Measurements from ENCODE around the gene PCSK2. TPM values are rescaled to one million over a fixed set of nuclear protein-coding genes. Genes with fewer than 3 reads are reported as not detected.

PCSK2 gene
- total RNA-seq, 6 experiments from 2014 or later = not detected

DNA sequence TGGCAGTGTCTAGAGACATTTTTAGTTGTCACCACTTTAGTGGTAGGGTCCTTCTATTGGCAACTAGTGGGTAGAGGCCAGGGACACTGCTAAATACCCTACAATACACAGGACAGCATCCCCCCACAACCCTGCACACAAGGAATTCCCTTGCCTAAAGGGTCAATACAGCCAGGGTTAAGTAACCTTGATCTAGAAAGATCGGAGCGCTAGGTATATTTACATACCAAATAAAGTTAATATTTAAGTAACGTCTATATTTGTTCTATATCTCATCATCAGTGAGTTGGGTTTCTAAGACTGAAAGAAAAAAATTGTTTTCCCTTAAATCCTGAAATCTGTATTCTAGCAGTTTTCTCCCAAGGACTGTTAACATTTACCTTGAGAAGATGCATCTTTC lies 288.2 kb downstream of the PCSK2 start:
- DNase-seq = no peak
- Mint-ChIP-seq H3K4me1 (ENCODE audit: low read depth) (no peaks in the 10 kb centered on the region), H3K9me3 (no peaks in the 10 kb centered on the region), H3K27me3 (ENCODE audit: insufficient read depth) (peaks cover 4% of the 10 kb centered on the region), H3K4me3 (no peak overlapping the region), H3K36me3 (ENCODE audit: low read depth) (no peaks in the 10 kb centered on the region), H3K27ac (no peak overlapping the region)
- TF ChIP-seq CTCF (IDR thresholded peaks at IDR 0.05) = no peak

DNA sequence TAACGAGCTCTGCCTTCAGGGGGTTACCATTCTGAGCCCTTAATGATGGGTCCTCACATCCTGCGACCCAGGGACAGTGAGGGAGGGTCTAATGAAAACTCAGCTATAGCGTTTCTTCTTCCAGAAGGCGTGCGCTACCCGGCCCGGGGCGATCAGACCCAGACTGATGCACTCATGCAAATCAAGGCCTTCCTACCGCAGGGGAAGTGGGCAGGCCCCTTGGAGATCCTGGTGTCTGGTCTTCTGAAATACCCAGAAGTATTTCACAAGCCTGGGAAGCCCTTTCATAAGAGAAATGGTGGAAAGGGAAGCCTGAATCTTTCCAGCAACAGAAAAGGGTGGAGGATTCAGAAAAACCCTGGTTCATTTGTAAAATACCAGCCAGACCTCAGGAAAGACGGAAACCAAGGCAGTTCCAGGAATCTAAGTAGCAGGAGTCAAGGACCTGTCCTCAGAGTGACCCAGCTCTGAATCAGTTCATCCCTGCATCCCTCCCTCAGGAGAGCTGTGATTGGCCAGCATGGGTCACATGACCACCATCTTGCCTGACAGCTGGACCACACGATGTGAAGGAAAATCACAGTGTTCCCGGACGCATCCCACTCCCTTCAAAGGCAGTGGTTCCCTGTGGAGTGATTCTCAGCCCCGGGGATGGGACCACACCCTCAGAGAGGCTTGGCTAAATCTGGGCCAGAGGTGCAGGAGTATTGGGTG lies 291.7 kb downstream of the PCSK2 start:
- TF ChIP-seq CTCF (IDR thresholded peaks at IDR 0.05) = no peak
- Mint-ChIP-seq H3K4me1 (ENCODE audit: low read depth) (peaks cover 7% of the 10 kb centered on the region), H3K9me3 (no peaks in the 10 kb centered on the region), H3K27ac (no peak overlapping the region), H3K27me3 (ENCODE audit: insufficient read depth) (peaks cover 4% of the 10 kb centered on the region), H3K36me3 (ENCODE audit: low read depth) (no peaks in the 10 kb centered on the region), H3K4me3 (no peak overlapping the region)
- no peak for DNase-seq

DNA sequence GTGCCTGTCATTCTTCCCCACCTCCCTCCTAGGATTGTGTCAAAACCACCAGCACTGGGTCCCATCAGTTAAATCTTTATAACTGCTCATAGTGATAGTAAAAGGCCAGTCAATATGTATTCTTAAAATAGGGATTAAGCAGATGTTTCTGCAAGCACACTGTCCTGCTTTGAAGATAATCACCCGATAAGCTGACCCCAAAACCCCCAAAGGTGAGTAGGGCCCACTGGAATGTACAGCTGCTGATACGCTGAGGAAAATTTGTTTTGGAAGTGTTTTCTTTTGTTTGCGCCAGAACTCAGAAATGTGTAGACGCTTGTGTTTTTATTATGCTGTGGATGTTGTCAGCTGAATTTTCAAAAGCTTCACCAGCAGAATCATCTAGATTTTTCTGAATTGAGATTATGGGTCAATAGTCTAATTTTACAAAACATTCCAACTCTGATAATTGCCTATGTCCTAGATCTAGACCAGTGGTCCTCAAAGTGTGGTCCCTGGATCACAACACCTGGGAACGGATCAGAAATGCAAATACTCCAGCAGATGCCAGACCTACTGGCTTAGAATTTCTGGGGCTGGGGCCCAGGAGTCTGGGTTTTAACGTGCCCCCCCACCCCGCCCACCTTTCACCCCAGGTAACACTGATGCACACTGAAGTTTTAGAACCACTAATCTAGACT lies 292.9 kb downstream of the PCSK2 start:
- Mint-ChIP-seq H3K27me3 (ENCODE audit: insufficient read depth) (peaks cover 4% of the 10 kb centered on the region), H3K4me1 (ENCODE audit: low read depth) (peaks cover 7% of the 10 kb centered on the region), H3K27ac (no peak overlapping the region), H3K36me3 (ENCODE audit: low read depth) (no peaks in the 10 kb centered on the region), H3K9me3 (no peaks in the 10 kb centered on the region), H3K4me3 (no peak overlapping the region)
- no peak for DNase-seq
- no peak for TF ChIP-seq CTCF (IDR thresholded peaks at IDR 0.05)

DNA sequence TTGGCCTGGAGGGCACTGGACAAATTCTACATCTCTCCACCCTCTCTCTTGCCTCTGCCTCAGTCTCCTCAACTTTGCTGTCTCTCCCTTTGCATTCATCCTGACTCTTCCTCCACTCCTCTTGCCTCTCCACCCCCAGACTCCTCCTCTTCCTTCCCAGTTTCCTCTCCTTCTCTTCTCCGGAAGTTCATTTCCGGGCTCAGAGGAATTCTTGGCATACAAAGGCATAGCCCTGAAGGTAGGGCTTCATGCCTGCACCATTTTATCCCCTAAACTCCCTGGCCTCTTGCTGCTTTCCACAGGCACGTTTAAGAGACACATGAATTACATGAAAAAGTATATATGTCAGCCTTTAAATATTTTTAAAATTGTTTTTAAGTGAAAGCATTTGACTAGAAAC lies 293.7 kb downstream of the PCSK2 start:
- Mint-ChIP-seq H3K36me3 (ENCODE audit: low read depth) (no peaks in the 10 kb centered on the region), H3K27me3 (ENCODE audit: insufficient read depth) (peaks cover 7% of the 10 kb centered on the region; the same call in 1 of the 2 replicates), H3K4me3 (no peak overlapping the region), H3K4me1 (ENCODE audit: low read depth) (peaks cover 7% of the 10 kb centered on the region), H3K27ac (no peak overlapping the region), H3K9me3 (no peaks in the 10 kb centered on the region)
- no peak for DNase-seq
- TF ChIP-seq CTCF (IDR thresholded peaks at IDR 0.05) = no peak

DNA sequence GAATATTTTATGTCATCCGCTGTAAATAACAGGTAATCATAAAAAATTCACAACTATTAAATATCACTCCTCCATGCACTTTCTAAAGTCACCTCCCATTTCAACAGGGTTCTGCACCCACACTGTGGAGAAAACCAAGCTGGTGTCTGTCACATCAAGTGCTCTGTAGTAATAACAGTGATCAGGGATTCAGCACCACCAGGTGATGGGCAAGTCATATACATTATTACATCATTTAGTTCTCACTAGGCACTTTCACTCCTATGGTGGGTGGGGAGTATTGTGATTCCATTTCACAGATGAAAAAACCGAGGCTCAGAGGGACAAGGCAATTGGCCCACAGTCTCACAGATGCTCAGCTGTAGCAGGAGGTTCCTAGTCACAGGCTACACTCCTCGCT lies 295.7 kb downstream of the PCSK2 start:
- Mint-ChIP-seq H3K27ac (no peak overlapping the region), H3K4me1 (ENCODE audit: low read depth) (peaks cover 7% of the 10 kb centered on the region), H3K9me3 (no peaks in the 10 kb centered on the region), H3K27me3 (ENCODE audit: insufficient read depth) (peaks cover 5% of the 10 kb centered on the region), H3K36me3 (ENCODE audit: low read depth) (no peaks in the 10 kb centered on the region), H3K4me3 (no peak overlapping the region)
- no peak for TF ChIP-seq CTCF (IDR thresholded peaks at IDR 0.05)
- DNase-seq = no peak

Measured in HFFc6 (cell line).